ENCODE data around the gene PDHB. TPM values are rescaled to one million over a fixed set of nuclear protein-coding genes. Genes with fewer than 3 reads are reported as not detected.

Gene PDHB
- total RNA-seq, 2 experiments from 2014 or later, result 53.9 to 58.8 TPM

DNA sequence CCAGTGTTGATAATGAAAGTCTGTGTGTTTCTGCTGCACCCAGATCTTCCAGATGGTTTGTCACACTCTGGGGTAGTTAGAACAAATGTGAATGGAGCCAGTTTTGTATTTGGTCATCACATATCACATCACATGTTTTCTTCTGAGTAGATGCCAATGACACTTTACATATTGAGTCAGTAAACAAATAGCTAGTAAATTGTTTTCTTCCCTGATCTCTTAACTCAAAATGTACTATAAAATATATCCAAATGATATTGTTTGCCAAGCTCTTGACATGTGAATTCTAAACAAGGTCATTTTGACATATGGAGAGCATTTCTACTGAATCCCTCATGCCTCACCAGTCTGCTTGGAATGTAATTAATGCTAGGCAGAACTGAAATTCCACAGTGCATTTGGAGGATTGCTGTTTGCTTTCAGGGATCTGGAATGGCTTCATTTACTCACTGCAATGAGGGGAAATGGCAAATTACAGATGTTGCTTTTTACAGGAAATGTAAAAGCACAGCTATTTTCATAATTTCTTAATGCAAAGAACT is 45.0 kb downstream of the PDHB start:
- Mint-ChIP-seq H3K27ac (no peak overlapping the region), H3K4me3 (no peak overlapping the region), H3K4me1 (ENCODE audit: low read depth) (peaks cover 2% of the 10 kb centered on the region), H3K9me3 (no peaks in the 10 kb centered on the region), H3K27me3 (no peaks in the 10 kb centered on the region), H3K36me3 (ENCODE audit: low read depth) (peaks cover 2% of the 10 kb centered on the region)
- no peak for DNase-seq
- CTCF ChIA-PET, result interaction anchor here (0.9 to 1.5 kb wide), 3 partner anchors 9 to 27 kb away, joined by 3 read pairs; no protein-coding TSS in a partner anchor
- ATAC-seq, result no peak
- intact Hi-C loops (cut with micrococcal nuclease), result no loop called here
- POLR2A ChIA-PET, result interaction anchor here (1.1 kb wide), 1 partner anchor 23 kb away, joined by 3 read pairs; no protein-coding TSS in a partner anchor
- TF ChIP-seq, protein P1, sequence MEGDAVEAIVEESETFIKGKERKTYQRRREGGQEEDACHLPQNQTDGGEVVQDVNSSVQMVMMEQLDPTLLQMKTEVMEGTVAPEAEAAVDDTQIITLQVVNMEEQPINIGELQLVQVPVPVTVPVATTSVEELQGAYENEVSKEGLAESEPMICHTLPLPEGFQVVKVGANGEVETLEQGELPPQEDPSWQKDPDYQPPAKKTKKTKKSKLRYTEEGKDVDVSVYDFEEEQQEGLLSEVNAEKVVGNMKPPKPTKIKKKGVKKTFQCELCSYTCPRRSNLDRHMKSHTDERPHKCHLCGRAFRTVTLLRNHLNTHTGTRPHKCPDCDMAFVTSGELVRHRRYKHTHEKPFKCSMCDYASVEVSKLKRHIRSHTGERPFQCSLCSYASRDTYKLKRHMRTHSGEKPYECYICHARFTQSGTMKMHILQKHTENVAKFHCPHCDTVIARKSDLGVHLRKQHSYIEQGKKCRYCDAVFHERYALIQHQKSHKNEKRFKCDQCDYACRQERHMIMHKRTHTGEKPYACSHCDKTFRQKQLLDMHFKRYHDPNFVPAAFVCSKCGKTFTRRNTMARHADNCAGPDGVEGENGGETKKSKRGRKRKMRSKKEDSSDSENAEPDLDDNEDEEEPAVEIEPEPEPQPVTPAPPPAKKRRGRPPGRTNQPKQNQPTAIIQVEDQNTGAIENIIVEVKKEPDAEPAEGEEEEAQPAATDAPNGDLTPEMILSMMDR (IDR thresholded peaks at IDR 0.05), result no peak

DNA sequence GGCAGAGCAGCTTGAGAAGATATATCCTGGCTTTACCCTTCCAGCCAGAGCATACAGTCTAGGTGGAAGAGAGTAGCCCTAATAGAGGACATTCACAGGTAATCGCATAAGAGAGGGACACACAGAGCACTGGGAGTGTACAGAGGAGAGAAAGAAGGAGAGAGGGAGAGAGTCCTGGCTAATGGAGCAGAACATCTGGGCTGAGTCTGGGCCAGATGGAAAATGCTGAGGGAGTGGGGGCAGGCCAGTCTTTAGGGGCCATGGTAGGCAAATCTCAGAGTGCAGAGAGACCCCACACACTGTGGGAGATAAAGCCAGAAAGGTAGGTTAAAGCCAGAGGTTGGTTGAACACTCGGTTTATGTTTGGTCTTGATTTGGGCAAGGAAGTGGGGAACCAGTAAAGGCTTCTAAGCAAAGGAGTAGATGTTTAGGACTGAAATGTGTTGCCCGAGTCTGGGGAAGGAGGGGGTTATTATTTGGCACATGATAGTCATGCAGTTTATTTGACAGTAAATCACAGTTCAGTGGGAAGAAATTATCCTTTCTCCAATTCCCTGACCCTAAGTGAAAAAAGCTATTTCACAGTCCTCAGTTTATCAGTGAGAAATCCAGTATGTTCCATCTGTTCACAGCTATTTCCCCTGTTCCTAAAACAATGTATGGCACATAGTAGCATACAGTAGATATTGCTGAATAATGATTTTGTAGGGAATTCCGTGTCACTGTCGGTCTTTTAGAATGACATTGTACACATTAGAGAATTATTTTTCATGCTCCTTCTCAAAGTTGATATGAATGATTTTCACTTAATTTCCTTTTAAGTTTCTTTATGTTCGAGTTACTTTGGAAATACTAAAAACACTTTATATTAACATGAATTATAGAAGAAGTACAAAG is 45.7 kb downstream of the PDHB start:
- ATAC-seq, result no peak
- no peaks in the 10 kb centered on the region for H3K27me3 Mint-ChIP-seq
- H3K36me3 Mint-ChIP-seq (ENCODE audit: low read depth), result peaks cover 2% of the 10 kb centered on the region
- no peak for DNase-seq
- no peak overlapping the region for H3K4me3 Mint-ChIP-seq
- CTCF ChIA-PET, result interaction anchor here (1.2 to 1.5 kb wide), 2 partner anchors 12 to 27 kb away, joined by 3 read pairs; no protein-coding TSS in a partner anchor
- intact Hi-C loops (cut with micrococcal nuclease), result no loop called here
- no peaks in the 10 kb centered on the region for H3K9me3 Mint-ChIP-seq
- POLR2A ChIA-PET, result interaction anchor here (1.1 kb wide), 1 partner anchor 22 kb away, joined by 3 read pairs; no protein-coding TSS in a partner anchor
- no peak overlapping the region for H3K27ac Mint-ChIP-seq
- TF ChIP-seq, protein P1 (IDR thresholded peaks at IDR 0.05), result no peak
- H3K4me1 Mint-ChIP-seq (ENCODE audit: low read depth), result peaks cover 2% of the 10 kb centered on the region

DNA sequence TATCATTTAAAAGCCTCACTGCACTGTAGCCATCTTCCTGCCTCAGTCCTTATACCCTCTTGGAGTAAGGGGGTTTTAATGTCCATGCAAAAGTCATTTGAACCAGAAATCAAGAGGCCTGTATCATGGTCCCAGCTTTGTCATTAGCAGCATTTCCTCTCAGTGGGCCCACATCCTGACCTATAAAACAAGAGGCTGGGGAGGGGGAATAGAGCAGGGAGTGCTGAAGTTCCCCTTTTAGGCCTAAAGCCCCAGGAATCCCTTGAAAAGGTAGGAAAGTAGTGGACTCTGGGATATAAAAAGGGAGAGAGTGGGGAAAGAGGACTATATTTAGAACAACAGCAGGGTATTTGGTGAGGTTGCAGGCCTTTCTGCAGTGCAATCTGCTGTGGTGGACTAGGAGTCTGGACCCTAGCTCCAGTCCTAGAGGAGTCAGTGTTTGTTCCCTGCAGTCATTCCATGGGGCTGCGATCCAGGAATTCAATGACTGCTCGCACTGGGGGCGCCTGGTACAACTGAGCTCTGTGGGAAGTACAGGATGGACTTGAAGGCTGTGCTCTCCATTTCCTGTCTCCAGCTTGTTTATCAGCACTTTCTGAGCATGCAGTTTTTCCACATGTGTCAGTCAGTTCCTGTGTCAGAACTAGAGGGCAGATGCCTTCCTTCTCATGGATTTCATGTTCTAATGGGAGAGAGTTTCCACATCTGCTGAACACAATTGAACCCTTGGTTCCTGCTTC is 46.8 kb downstream of the PDHB start:
- no peaks in the 10 kb centered on the region for H3K27me3 Mint-ChIP-seq
- DNase-seq, result no peak
- ChIA-PET CTCF (no interaction called here), POLR2A (no interaction called here)
- no peak overlapping the region for H3K27ac Mint-ChIP-seq
- TF ChIP-seq, protein P1 (IDR thresholded peaks at IDR 0.05), result no peak
- peaks cover 2% of the 10 kb centered on the region for H3K36me3 Mint-ChIP-seq (ENCODE audit: low read depth)
- H3K9me3 Mint-ChIP-seq, result no peaks in the 10 kb centered on the region
- ATAC-seq, result no peak
- H3K4me3 Mint-ChIP-seq, result no peak overlapping the region
- H3K4me1 Mint-ChIP-seq (ENCODE audit: low read depth), result peaks cover 2% of the 10 kb centered on the region
- intact Hi-C loops (cut with micrococcal nuclease), result no loop called here

DNA sequence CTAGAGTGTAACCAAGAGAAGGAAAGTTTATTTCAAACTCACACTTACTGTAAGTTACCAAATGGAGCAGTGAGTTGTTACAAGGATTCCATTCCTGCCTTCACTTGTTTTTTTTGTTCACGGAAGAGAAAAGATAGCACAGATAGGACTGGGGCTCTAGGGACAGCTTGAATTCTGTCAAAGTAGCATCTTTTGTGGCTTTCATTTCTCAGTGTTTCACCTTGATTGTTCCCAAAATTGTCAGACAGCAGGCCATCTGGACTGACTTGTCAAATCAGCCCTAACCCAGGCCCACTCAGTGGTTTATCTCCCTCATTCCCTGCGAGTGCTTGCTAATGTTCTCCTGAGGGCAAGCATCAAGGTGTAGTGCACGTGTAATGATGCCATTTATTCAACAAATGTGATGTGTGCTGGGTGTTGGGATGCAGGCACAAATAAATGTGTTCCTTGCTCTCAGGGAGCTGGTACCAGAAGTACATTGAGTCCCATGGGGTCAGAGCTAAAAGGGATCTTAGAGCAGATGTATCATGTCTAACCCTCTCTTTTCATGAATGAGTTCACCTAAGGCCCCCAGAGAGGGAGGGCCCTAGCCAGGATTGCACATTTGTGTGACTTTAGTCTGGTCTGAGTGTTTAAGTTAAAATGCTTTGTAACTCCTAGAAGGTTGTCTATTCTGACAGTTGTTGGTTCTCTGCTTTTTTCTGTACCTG is 49.1 kb downstream of the PDHB start:
- ATAC-seq, result no peak
- Mint-ChIP-seq H3K4me3 (no peak overlapping the region), H3K9me3 (no peaks in the 10 kb centered on the region), H3K27ac (no peak overlapping the region), H3K4me1 (ENCODE audit: low read depth) (peaks cover 2% of the 10 kb centered on the region), H3K36me3 (ENCODE audit: low read depth) (no peaks in the 10 kb centered on the region), H3K27me3 (no peaks in the 10 kb centered on the region)
- intact Hi-C loops (cut with micrococcal nuclease), result no loop called here
- ChIA-PET POLR2A (no interaction called here), CTCF (no interaction called here)
- TF ChIP-seq, protein P1 (IDR thresholded peaks at IDR 0.05), result no peak
- DNase-seq, result no peak

All from activated CD8-positive, alpha-beta T cell treated with anti-CD3 and anti-CD28 coated beads for 36 hours (primary cell).